Hepatocyte (in vitro differentiated cells): ENCODE measurements around the gene PRKCA. TPM values are rescaled to one million over a fixed set of nuclear protein-coding genes. Genes with fewer than 3 reads are reported as not detected.

Experiments
- DNase-seq: peaks from one replicate; pipeline ENCODE4 v3.0.0-alpha.2; 2016; ENCODE audit warnings: low spot score
- H2AFZ ChIP-seq: fragments of 200-600 bp; sonication (generic); 2 replicates; pipeline ENCODE4 v1.6.0; 2016; ENCODE audit warnings: antibody characterized with exemption, mild to moderate bottlenecking
- H3K27ac ChIP-seq: fragments of 200-600 bp; sonication (generic); 2 replicates; pipeline ENCODE4 v1.5.1; 2016; ENCODE audit warnings: mild to moderate bottlenecking
- H3K27me3 ChIP-seq: fragments of 200-600 bp; sonication (generic); 2 replicates; pipeline ENCODE4 v1.6.1; 2016
- H3K36me3 ChIP-seq: fragments of 200-600 bp; sonication (generic); replicated peaks from 2 replicates; pipeline ENCODE4 v1.5.1; 2016; ENCODE audit warnings: low read depth; ENCODE audit not compliant: insufficient read depth
- H3K4me1 ChIP-seq: fragments of 200-600 bp; sonication (generic); 2 replicates; pipeline ENCODE4 v1.5.1; 2016; ENCODE audit warnings: mild to moderate bottlenecking, moderate library complexity; ENCODE audit not compliant: insufficient read depth
- H3K4me2 ChIP-seq: fragments of 200-600 bp; sonication (generic); 2 replicates; pipeline ENCODE4 v1.6.0; 2016
- H3K4me3 ChIP-seq: fragments of 200-600 bp; sonication (generic); 2 replicates; pipeline ENCODE4 v1.5.1; 2016; ENCODE audit warnings: mild to moderate bottlenecking
- H3K79me2 ChIP-seq: fragments of 200-600 bp; sonication (generic); 2 replicates; pipeline ENCODE4 v1.6.0; 2017; ENCODE audit warnings: mild to moderate bottlenecking
- H3K9me2 ChIP-seq: fragments of 200-600 bp; sonication (generic); replicated peaks from 2 replicates; pipeline ENCODE4 v1.6.0; 2017; ENCODE audit warnings: mild to moderate bottlenecking; ENCODE audit not compliant: insufficient read depth
- H3K9me3 ChIP-seq: fragments of 200-600 bp; sonication (generic); 2 replicates; pipeline ENCODE4 v1.5.1; 2016; ENCODE audit warnings: low read depth, mild to moderate bottlenecking
- H4K20me1 ChIP-seq: fragments of 200-600 bp; sonication (generic); 2 replicates; pipeline ENCODE4 v1.6.0; 2016; ENCODE audit warnings: mild to moderate bottlenecking; ENCODE audit not compliant: insufficient read depth, poor library complexity, severe bottlenecking
- EZH2 ChIP-seq: fragments of 200-600 bp; sonication (generic); IDR thresholded peaks from 2 replicates; pipeline ENCODE4 v1.6.1; 2016; ENCODE audit warnings: antibody characterized with exemption, mild to moderate bottlenecking, borderline replicate concordance
- EZH2phosphoT487 ChIP-seq: fragments of 200-600 bp; sonication (generic); IDR thresholded peaks from one replicate; pipeline ENCODE4 v1.6.1; 2018; ENCODE audit warnings: antibody characterized with exemption, mild to moderate bottlenecking, low read depth, moderate library complexity; ENCODE audit not compliant: unreplicated experiment, severe bottlenecking
- WGBS: methylation state at CpG from one replicate; pipeline ENCODE4 v1.1.6; 2016; ENCODE audit warnings: low lambda C conversion rate; ENCODE audit errors: missing lambda C conversion rate; 5-methylcytosine and 5-hydroxymethylcytosine counted together
- polyA plus RNA-seq: library from polyadenylated mRNA; unstranded; fragments of >200 nt; fragmentation: Nextera tagmentation; extraction: Ambion mirVana; gene quantifications from 2 replicates; pipeline ENCODE4 v1.2.1, GENCODE V29; 2016
- total RNA-seq: library from RNA; depleted of rRNA; stranded (reverse); fragments of >200 nt; gene quantifications from 2 replicates; pipeline ENCODE4 v1.2.3, GENCODE V29; 2014
- TF ChIP-seq, protein P1 (sequence below): fragments of 200-600 bp; sonication (generic); IDR thresholded peaks from 2 replicates; pipeline ENCODE4 v1.5.1; 2016; ENCODE audit warnings: antibody characterized with exemption, mild to moderate bottlenecking; ENCODE audit not compliant: poor library complexity

PRKCA gene
- total and polyA plus RNA-seq, 2 experiments from 2014 or later = 5.9 to 18.5 TPM

DNA sequence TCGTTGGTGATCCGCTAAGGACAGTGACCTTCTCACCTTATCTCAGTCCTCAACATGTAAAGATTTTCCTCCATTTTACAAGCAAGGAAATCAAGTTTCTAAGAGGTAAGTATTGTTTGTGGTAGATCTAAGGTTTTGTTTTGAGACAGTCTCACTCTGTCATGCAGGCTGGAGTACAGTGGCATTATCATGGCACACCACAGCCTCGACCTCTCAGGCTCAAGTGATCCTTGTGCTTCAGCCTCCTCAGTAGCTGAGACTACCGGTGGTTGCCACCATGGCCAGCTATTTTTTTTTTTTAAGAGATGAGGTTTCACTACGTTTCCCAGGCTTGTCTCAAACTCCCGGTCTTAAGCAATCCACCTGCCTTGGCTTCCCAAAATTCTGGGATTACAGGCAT, 34.9 kb downstream of the PRKCA start:
- Histone ChIP-seq H3K4me1 (peaks cover 5% of the 10 kb centered on the region), H3K4me2 (no peak overlapping the region), H2AFZ (no peak overlapping the region), H3K79me2 (peaks cover 41% of the 10 kb centered on the region), H3K9me3 (no peaks in the 10 kb centered on the region), H4K20me1 (no peaks in the 10 kb centered on the region), H3K36me3 (no peaks in the 10 kb centered on the region), H3K27me3 (no peaks in the 10 kb centered on the region), H3K9me2 (no peaks in the 10 kb centered on the region), H3K27ac (no peak overlapping the region), H3K4me3 (no peak overlapping the region)
- TF ChIP-seq EZH2phosphoT487 = no peak
- TF ChIP-seq, protein P1, sequence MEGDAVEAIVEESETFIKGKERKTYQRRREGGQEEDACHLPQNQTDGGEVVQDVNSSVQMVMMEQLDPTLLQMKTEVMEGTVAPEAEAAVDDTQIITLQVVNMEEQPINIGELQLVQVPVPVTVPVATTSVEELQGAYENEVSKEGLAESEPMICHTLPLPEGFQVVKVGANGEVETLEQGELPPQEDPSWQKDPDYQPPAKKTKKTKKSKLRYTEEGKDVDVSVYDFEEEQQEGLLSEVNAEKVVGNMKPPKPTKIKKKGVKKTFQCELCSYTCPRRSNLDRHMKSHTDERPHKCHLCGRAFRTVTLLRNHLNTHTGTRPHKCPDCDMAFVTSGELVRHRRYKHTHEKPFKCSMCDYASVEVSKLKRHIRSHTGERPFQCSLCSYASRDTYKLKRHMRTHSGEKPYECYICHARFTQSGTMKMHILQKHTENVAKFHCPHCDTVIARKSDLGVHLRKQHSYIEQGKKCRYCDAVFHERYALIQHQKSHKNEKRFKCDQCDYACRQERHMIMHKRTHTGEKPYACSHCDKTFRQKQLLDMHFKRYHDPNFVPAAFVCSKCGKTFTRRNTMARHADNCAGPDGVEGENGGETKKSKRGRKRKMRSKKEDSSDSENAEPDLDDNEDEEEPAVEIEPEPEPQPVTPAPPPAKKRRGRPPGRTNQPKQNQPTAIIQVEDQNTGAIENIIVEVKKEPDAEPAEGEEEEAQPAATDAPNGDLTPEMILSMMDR = no peak
- no peak for TF ChIP-seq EZH2
- no peak for DNase-seq
- WGBS = 91% methylated on average over 6 of the region's 6 CpGs

DNA sequence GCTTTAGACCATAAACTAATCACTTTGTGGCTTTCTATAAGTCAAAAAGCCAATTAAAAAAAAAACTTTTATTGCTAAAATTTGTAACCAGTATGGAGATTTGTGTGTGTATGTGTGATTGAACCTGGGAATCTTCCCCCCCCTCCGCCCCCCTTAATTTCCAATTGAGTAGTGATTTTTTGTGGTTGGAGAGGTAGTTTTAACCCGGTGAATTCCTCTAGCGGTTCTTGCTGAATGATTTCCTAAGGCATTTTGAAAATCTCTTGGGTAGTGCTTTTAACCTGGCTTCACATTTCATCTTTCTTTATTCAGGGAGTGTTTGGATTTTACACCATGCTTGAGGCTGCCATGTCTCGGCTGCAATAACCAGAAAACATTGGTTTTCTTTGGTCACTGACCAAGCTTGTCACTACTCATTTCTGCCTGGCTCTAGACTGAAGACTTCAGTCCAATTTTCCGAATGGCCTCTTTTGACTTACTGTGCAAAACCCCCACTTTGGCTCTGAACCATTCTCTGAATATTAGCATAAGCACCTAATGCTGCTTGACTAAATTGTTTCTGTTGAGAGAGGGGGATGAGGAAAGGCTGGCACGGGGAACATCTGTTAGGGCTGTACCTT, 35.6 kb downstream of the PRKCA start:
- no peak overlapping the region for H3K4me2 ChIP-seq
- H2AFZ ChIP-seq = no peak overlapping the region
- no peaks in the 10 kb centered on the region for H4K20me1 ChIP-seq
- peaks cover 5% of the 10 kb centered on the region for H3K4me1 ChIP-seq
- 86% methylated on average over 6 of the region's 6 CpGs for whole genome bisulfite sequencing
- H3K9me3 ChIP-seq = no peaks in the 10 kb centered on the region
- no peak for DNase-seq
- TF ChIP-seq EZH2phosphoT487 (no peak), EZH2 (no peak)
- TF ChIP-seq, protein P1 = no peak
- no peaks in the 10 kb centered on the region for H3K27me3 ChIP-seq
- peaks cover 47% of the 10 kb centered on the region for H3K79me2 ChIP-seq
- no peak overlapping the region for H3K27ac ChIP-seq
- no peaks in the 10 kb centered on the region for H3K9me2 ChIP-seq
- no peaks in the 10 kb centered on the region for H3K36me3 ChIP-seq
- no peak overlapping the region for H3K4me3 ChIP-seq

DNA sequence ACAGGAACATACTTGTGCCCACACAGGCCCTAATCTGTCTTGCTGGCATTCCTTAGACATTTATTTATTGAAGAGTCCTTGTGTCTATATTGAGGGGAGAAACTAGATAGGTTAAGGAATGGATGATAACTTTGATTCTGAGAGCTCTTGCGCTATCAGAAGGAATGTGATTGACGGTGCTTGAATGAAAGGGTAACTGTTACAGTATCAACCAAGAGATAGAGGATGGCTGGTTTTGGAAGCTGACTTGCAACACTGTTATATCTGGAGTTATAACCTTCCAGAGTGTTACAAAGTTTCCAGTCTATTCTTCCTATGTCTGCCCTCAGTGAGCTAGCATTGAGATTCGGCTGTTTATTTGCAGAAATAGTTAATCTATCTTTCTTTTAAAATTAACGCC, 36.5 kb downstream of the PRKCA start:
- TF ChIP-seq EZH2phosphoT487 (no peak), EZH2 (no peak)
- TF ChIP-seq, protein P1 = no peak
- Histone ChIP-seq H3K9me3 (no peaks in the 10 kb centered on the region), H3K4me3 (no peak overlapping the region), H3K27me3 (no peaks in the 10 kb centered on the region), H2AFZ (no peak overlapping the region), H3K79me2 (peaks cover 41% of the 10 kb centered on the region), H3K9me2 (no peaks in the 10 kb centered on the region), H3K4me1 (peaks cover 7% of the 10 kb centered on the region), H3K36me3 (no peaks in the 10 kb centered on the region), H4K20me1 (no peaks in the 10 kb centered on the region), H3K4me2 (no peak overlapping the region), H3K27ac (no peak overlapping the region)
- WGBS = 79% methylated on average over 4 of the region's 4 CpGs
- no peak for DNase-seq

DNA sequence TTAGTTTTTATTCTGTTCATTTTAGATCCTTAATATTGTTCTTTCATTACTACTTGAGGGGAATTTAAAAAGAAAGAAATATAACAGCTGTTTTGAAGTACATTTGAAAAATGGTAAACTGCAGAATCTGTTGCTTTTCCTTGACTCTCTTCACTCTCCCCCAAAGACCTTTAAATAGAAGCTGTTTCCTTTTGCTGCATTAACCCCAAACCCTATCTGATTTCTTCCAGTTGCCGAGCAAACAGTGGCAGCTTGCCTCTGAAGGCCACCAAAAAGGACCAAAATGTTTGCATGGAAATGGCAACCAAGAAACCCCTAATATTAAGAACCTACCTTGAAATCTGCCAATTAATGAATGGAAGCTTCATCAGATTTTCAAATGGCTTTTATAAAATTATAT, 37.1 kb downstream of the PRKCA start:
- H3K9me3 ChIP-seq = no peaks in the 10 kb centered on the region
- 59% methylated on average over 1 of the region's 1 CpG for WGBS
- TF ChIP-seq, protein P1 = no peak
- TF ChIP-seq EZH2phosphoT487 (no peak), EZH2 (no peak)
- no peaks in the 10 kb centered on the region for H3K9me2 ChIP-seq
- peaks cover 8% of the 10 kb centered on the region for H3K4me1 ChIP-seq
- H2AFZ ChIP-seq = no peak overlapping the region
- no peak for DNase-seq
- no peak overlapping the region for H3K4me2 ChIP-seq
- H3K27ac ChIP-seq = no peak overlapping the region
- H4K20me1 ChIP-seq = no peaks in the 10 kb centered on the region
- no peaks in the 10 kb centered on the region for H3K36me3 ChIP-seq
- no peaks in the 10 kb centered on the region for H3K27me3 ChIP-seq
- H3K4me3 ChIP-seq = no peak overlapping the region
- H3K79me2 ChIP-seq = peaks cover 43% of the 10 kb centered on the region
